ENCODE data around the gene IL18RAP.

DNA sequence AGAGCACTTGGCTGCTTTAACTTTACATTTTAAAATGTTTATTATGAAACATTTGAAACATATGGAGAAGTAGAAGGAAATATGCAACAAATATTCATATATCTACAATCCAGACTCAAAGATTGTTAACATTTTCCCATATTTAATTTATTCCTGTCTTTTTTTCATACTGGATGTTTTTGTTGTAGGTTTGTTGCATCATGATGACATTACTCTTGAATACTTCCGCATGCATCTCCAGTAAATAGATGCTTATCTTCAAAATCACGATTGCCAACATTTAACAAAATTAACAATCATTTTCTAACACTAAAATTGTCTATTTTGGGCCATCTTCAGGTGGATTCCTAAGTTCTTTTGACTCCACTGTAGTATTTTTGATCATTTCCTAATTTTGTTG, 21.1 kb upstream of the IL18RAP start:
- TF ChIP-seq, protein P1, sequence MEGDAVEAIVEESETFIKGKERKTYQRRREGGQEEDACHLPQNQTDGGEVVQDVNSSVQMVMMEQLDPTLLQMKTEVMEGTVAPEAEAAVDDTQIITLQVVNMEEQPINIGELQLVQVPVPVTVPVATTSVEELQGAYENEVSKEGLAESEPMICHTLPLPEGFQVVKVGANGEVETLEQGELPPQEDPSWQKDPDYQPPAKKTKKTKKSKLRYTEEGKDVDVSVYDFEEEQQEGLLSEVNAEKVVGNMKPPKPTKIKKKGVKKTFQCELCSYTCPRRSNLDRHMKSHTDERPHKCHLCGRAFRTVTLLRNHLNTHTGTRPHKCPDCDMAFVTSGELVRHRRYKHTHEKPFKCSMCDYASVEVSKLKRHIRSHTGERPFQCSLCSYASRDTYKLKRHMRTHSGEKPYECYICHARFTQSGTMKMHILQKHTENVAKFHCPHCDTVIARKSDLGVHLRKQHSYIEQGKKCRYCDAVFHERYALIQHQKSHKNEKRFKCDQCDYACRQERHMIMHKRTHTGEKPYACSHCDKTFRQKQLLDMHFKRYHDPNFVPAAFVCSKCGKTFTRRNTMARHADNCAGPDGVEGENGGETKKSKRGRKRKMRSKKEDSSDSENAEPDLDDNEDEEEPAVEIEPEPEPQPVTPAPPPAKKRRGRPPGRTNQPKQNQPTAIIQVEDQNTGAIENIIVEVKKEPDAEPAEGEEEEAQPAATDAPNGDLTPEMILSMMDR (IDR thresholded peaks at IDR 0.05; ENCODE audit: extremely low read depth in 1 of 2, insufficient read depth in 1 of 2, low read depth in 1 of 2, low read length in 2 of 2), result no peak
- TF ChIP-seq POLR2A (IDR thresholded peaks at IDR 0.05; ENCODE audit: low read depth, low read length) (no peak), EZH2 (IDR thresholded peaks at IDR 0.05; ENCODE audit: borderline replicate concordance, low read depth, low read length, severe bottlenecking) (no peak), POLR2AphosphoS5 (IDR thresholded peaks at IDR 0.05; ENCODE audit: insufficient read depth, low read depth, low read length) (no peak), FOS (IDR thresholded peaks at IDR 0.05; ENCODE audit: borderline replicate concordance, insufficient read depth, low read length) (no peak), GATA2 (IDR thresholded peaks at IDR 0.05; ENCODE audit: insufficient read depth, insufficient read length, low read depth, low read length) (no peak), JUN (IDR thresholded peaks at IDR 0.05; ENCODE audit: borderline replicate concordance, insufficient read depth, insufficient read length, low read depth) (no peak)

Measured in endothelial cell of umbilical vein (primary cell).